Trophoblast cell (in vitro differentiated cells and primary cell): ENCODE data around the gene ELP4.

Source experiments
- DNase-seq, 2 donors: peaks; one replicate each; pipeline ENCODE4 v3.0.0-alpha.2; 2016
- H2AFZ ChIP-seq: 2 replicates; pipeline ENCODE4 v1.6.1; 2013; ENCODE audit warnings: low read length, moderate library complexity, mild to moderate bottlenecking; ENCODE audit not compliant: insufficient read depth, poor library complexity
- H2AK5ac ChIP-seq: 2 replicates; pipeline ENCODE4 v1.6.1; 2013; ENCODE audit warnings: mild to moderate bottlenecking, low read length
- H2BK120ac ChIP-seq: 2 replicates; pipeline ENCODE4 v1.6.1; 2013; ENCODE audit warnings: low read length, mild to moderate bottlenecking, moderate library complexity; ENCODE audit not compliant: insufficient read depth, poor library complexity
- H2BK12ac ChIP-seq: 2 replicates; pipeline ENCODE4 v1.6.1; 2013; ENCODE audit warnings: mild to moderate bottlenecking, low read length, moderate library complexity
- H2BK5ac ChIP-seq: 2 replicates; pipeline ENCODE4 v1.6.1; 2013; ENCODE audit warnings: low read length, low read depth, moderate library complexity, mild to moderate bottlenecking; ENCODE audit not compliant: poor library complexity
- H3K14ac ChIP-seq: 2 replicates; pipeline ENCODE4 v1.6.1; 2013; ENCODE audit warnings: mild to moderate bottlenecking, low read length
- H3K18ac ChIP-seq: 2 replicates; pipeline ENCODE4 v1.6.1; 2013; ENCODE audit warnings: mild to moderate bottlenecking, low read length
- H3K23ac ChIP-seq: 2 replicates; pipeline ENCODE4 v1.6.1; 2013; ENCODE audit warnings: low read length
- H3K27ac ChIP-seq: 2 replicates; pipeline ENCODE4 v1.5.1; 2013; ENCODE audit warnings: low read depth, mild to moderate bottlenecking, inconsistent platforms, low read length, moderate library complexity
- H3K27me3 ChIP-seq: 2 replicates; pipeline ENCODE4 v1.6.1; 2013; ENCODE audit warnings: inconsistent platforms, mild to moderate bottlenecking, low read length, moderate library complexity; ENCODE audit not compliant: insufficient read depth
- H3K36me3 ChIP-seq, 2 experiments: 1 replicate in 1 of 2; 2 replicates in 1 of 2; pipeline ENCODE4 v1.6.1; 2013; ENCODE audit warnings: low read length in 2 of 2, mild to moderate bottlenecking in 2 of 2, moderate library complexity in 1 of 2; ENCODE audit not compliant: insufficient read depth in 2 of 2, control insufficient read depth in 1 of 2
- H3K4ac ChIP-seq: 2 replicates; pipeline ENCODE4 v1.6.1; 2013; ENCODE audit warnings: low read depth, mild to moderate bottlenecking, low read length, moderate library complexity
- H3K4me1 ChIP-seq, 2 experiments: 1 replicate in 1 of 2; 2 replicates in 1 of 2; pipeline ENCODE4 v1.6.1; 2013; ENCODE audit warnings: low read length in 2 of 2, mild to moderate bottlenecking in 2 of 2, moderate library complexity in 1 of 2; ENCODE audit not compliant: insufficient read depth in 2 of 2, control insufficient read depth in 1 of 2
- H3K4me2 ChIP-seq: 2 replicates; pipeline ENCODE4 v1.6.1; 2013; ENCODE audit warnings: inconsistent platforms, mild to moderate bottlenecking, low read length, moderate library complexity
- H3K4me3 ChIP-seq: 2 replicates; pipeline ENCODE4 v1.5.1; 2013; ENCODE audit warnings: mild to moderate bottlenecking, low read depth, low read length, inconsistent platforms
- H3K79me1 ChIP-seq: one replicate; pipeline ENCODE4 v1.6.1; 2013; ENCODE audit warnings: low read length
- H3K79me2 ChIP-seq: 2 replicates; pipeline ENCODE4 v1.6.1; 2013; ENCODE audit warnings: low read length, mild to moderate bottlenecking; ENCODE audit not compliant: control insufficient read depth, insufficient read depth, poor library complexity
- H3K9ac ChIP-seq: 2 replicates; pipeline ENCODE4 v1.6.1; 2013; ENCODE audit warnings: mild to moderate bottlenecking, low read length
- H3K9me3 ChIP-seq: 2 replicates; pipeline ENCODE4 v1.6.1; 2013; ENCODE audit warnings: low read depth, mild to moderate bottlenecking, control low read depth, inconsistent platforms, low read length; ENCODE audit not compliant: insufficient read depth
- H4K12ac ChIP-seq: 2 replicates; pipeline ENCODE4 v1.6.1; 2013; ENCODE audit warnings: low read depth, mild to moderate bottlenecking, low read length, moderate library complexity
- H4K8ac ChIP-seq: 2 replicates; pipeline ENCODE4 v1.6.1; 2013; ENCODE audit warnings: low read depth, mild to moderate bottlenecking, low read length, moderate library complexity
- H4K91ac ChIP-seq: one replicate; pipeline ENCODE4 v1.6.1; 2013; ENCODE audit warnings: low read depth, mild to moderate bottlenecking, low read length, moderate library complexity
- WGBS: extraction: QIAGEN DNeasy Blood & Tissue Kit; methylation state at CpG from one replicate; pipeline ENCODE4 v1.1.7; 2013; ENCODE audit warnings: missing lambda C conversion rate; ENCODE audit not compliant: insufficient read length, insufficient coverage; ENCODE audit errors: extremely low coverage; 5-methylcytosine and 5-hydroxymethylcytosine counted together

The ELP4 gene

GRCh38 chr11:31818425-31818755, 308.8 kb downstream of the ELP4 start:
- no peak overlapping the region for H3K14ac ChIP-seq
- no peaks in the 10 kb centered on the region for H3K79me2 ChIP-seq
- no CpG with 5 or more reads among the region's 9 CpGs for WGBS
- no peaks in the 10 kb centered on the region for H3K79me1 ChIP-seq
- H4K8ac ChIP-seq: no peak overlapping the region
- no peaks in the 10 kb centered on the region for H3K36me3 ChIP-seq
- H3K4ac ChIP-seq: no peak overlapping the region
- no peak overlapping the region for H3K18ac ChIP-seq
- H2AFZ ChIP-seq: no peak overlapping the region
- peaks cover 11% of the 10 kb centered on the region for H3K9me3 ChIP-seq
- H3K27ac ChIP-seq: no peak overlapping the region
- peaks cover 91% of the 10 kb centered on the region for H3K27me3 ChIP-seq
- H2AK5ac ChIP-seq: no peak overlapping the region
- H3K4me2 ChIP-seq: no peak overlapping the region
- no peak overlapping the region for H4K91ac ChIP-seq
- H2BK12ac ChIP-seq: no peak overlapping the region
- H3K9ac ChIP-seq: no peak overlapping the region
- no peak overlapping the region for H3K4me3 ChIP-seq
- no peak overlapping the region for H2BK120ac ChIP-seq
- no peak overlapping the region for H3K23ac ChIP-seq
- peaks cover 4 to 9% of the 10 kb centered on the region in 2 experiments for H3K4me1 ChIP-seq
- H2BK5ac ChIP-seq: no peak overlapping the region
- no peak overlapping the region for H4K12ac ChIP-seq
- no peak for DNase-seq

DNA sequence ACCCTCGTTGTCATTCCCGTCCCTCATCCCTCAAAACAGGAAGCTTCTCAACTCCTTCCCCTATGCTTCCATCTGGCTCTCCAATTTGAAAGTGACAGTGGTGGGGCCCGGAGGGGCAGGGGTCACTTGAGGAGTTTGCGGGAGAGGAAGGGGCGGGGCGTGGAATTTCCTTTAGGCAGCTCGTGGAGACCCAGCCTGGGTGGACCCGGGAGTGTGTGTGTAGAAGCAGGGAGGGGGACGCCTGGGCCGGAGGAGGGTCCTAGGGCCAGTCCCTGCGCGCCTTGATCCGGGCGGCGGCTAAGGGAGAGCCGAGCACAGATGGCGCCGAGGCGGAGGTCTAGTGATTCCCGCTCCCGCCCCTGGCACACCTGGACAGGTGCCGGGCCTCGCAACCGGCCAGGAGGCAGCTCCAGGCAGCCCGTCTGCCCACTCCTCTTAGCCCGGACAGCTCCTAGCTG, 309.3 kb downstream of the ELP4 start:
- Histone ChIP-seq H3K9me3 (peaks cover 11% of the 10 kb centered on the region), H3K23ac (no peak overlapping the region), H3K4me2 (no peak overlapping the region), H3K18ac (no peak overlapping the region), H3K4ac (no peak overlapping the region), H2BK5ac (no peak overlapping the region), H2BK120ac (no peak overlapping the region), H3K79me2 (no peaks in the 10 kb centered on the region), H3K27me3 (peaks cover 91% of the 10 kb centered on the region), H3K4me3 (no peak overlapping the region), H4K8ac (no peak overlapping the region), H4K91ac (no peak overlapping the region), H3K36me3 (no peaks in the 10 kb centered on the region), H3K27ac (no peak overlapping the region), H3K79me1 (no peaks in the 10 kb centered on the region), H3K14ac (no peak overlapping the region), H3K9ac (no peak overlapping the region), H2AFZ (no peak overlapping the region), H3K4me1 (peaks cover 4 to 5% of the 10 kb centered on the region in 2 experiments), H4K12ac (no peak overlapping the region), H2AK5ac (no peak overlapping the region), H2BK12ac (no peak overlapping the region)
- WGBS: no CpG with 5 or more reads among the region's 26 CpGs
- DNase-seq: no peak

- H3K36me3 ChIP-seq: no peaks in the 10 kb centered on the region
- H3K4me1 ChIP-seq: peaks cover 4 to 5% of the 10 kb centered on the region in 2 experiments
- no peak overlapping the region for H3K23ac ChIP-seq
- H4K12ac ChIP-seq: no peak overlapping the region
- H3K18ac ChIP-seq: no peak overlapping the region
- H4K91ac ChIP-seq: no peak overlapping the region
- no peak overlapping the region for H2BK120ac ChIP-seq
- H2AFZ ChIP-seq: no peak overlapping the region
- no peak overlapping the region for H4K8ac ChIP-seq
- H3K9me3 ChIP-seq: peaks cover 9% of the 10 kb centered on the region
- peak overlapping the region; percentile 10 for H3K4me3 ChIP-seq
- no peak overlapping the region for H2AK5ac ChIP-seq
- WGBS: no CpG with 5 or more reads among the region's 55 CpGs
- H3K4me2 ChIP-seq: no peak overlapping the region
- no peak overlapping the region for H2BK5ac ChIP-seq
- no peak overlapping the region for H3K14ac ChIP-seq
- no peak overlapping the region for H3K27ac ChIP-seq
- no peak overlapping the region for H2BK12ac ChIP-seq
- no peak overlapping the region for H3K9ac ChIP-seq
- H3K4ac ChIP-seq: no peak overlapping the region
- H3K27me3 ChIP-seq: peaks cover 91% of the 10 kb centered on the region
- H3K79me1 ChIP-seq: no peaks in the 10 kb centered on the region
- H3K79me2 ChIP-seq: no peaks in the 10 kb centered on the region
- no peak for DNase-seq
Measured at GRCh38 chr11:31819621-31820437, 310.3 kb downstream of the ELP4 start.

- no peak overlapping the region for H3K23ac ChIP-seq
- no peak overlapping the region for H2BK5ac ChIP-seq
- H2AK5ac ChIP-seq: no peak overlapping the region
- no peak overlapping the region for H3K9ac ChIP-seq
- no peak overlapping the region for H3K27ac ChIP-seq
- peaks cover 91% of the 10 kb centered on the region for H3K27me3 ChIP-seq
- H3K4me3 ChIP-seq: no peak overlapping the region
- H3K4me1 ChIP-seq: peaks cover 4 to 5% of the 10 kb centered on the region in 2 experiments
- DNase-seq: no peak
- H3K14ac ChIP-seq: no peak overlapping the region
- H3K4me2 ChIP-seq: no peak overlapping the region
- H3K36me3 ChIP-seq: no peaks in the 10 kb centered on the region
- H3K4ac ChIP-seq: no peak overlapping the region
- H3K79me1 ChIP-seq: no peaks in the 10 kb centered on the region
- no peak overlapping the region for H2AFZ ChIP-seq
- WGBS: no CpG with 5 or more reads among the region's 15 CpGs
- H3K18ac ChIP-seq: no peak overlapping the region
- H3K9me3 ChIP-seq: peaks cover 9% of the 10 kb centered on the region
- H4K12ac ChIP-seq: no peak overlapping the region
- no peak overlapping the region for H2BK12ac ChIP-seq
- H4K8ac ChIP-seq: no peak overlapping the region
- H4K91ac ChIP-seq: no peak overlapping the region
- no peak overlapping the region for H2BK120ac ChIP-seq
- no peaks in the 10 kb centered on the region for H3K79me2 ChIP-seq
Measured at GRCh38 chr11:31820438-31820818, 310.9 kb downstream of the ELP4 start.
